ENCODE measurements around the gene DUSP15. TPM values are rescaled to one million over a fixed set of nuclear protein-coding genes. Genes with fewer than 3 reads are reported as not detected.
"Not testable (repeated sequence)": the region's sequence is repeated elsewhere in the genome, so short reads cannot be mapped to it uniquely, and the experiment has no call there.

Gene DUSP15
- total RNA-seq, 1 donor from 2014 or later: 8.4 TPM

GRCh38 chr20:31831211-31831610, 39.1 kb downstream of the DUSP15 start:
- no peak for TF ChIP-seq CTCF (IDR thresholded peaks at IDR 0.05; ENCODE audit: unreplicated experiment)
- no peak for DNase-seq (ENCODE audit: low spot score in 2 of 2, unreplicated experiment in 2 of 2)
- H3K4me1 Mint-ChIP-seq: peaks cover 4% of the 10 kb centered on the region
- no peak overlapping the region for H3K27ac Mint-ChIP-seq
- H3K9me3 Mint-ChIP-seq: no peaks in the 10 kb centered on the region
- H3K4me3 Mint-ChIP-seq: no peak overlapping the region
- H3K36me3 Mint-ChIP-seq: no peaks in the 10 kb centered on the region
- no peaks in the 10 kb centered on the region for H3K27me3 Mint-ChIP-seq (ENCODE audit: low read depth)

- H3K9me3 Mint-ChIP-seq: no peaks in the 10 kb centered on the region
- H3K4me3 Mint-ChIP-seq: no peak overlapping the region
- DNase-seq (ENCODE audit: low spot score in 2 of 2, unreplicated experiment in 2 of 2): no peak
- H3K27me3 Mint-ChIP-seq (ENCODE audit: low read depth): no peaks in the 10 kb centered on the region
- no peak overlapping the region for H3K27ac Mint-ChIP-seq
- H3K36me3 Mint-ChIP-seq: no peaks in the 10 kb centered on the region
- no peak for TF ChIP-seq CTCF (IDR thresholded peaks at IDR 0.05; ENCODE audit: unreplicated experiment)
- H3K4me1 Mint-ChIP-seq: no peaks in the 10 kb centered on the region
Measured at GRCh38 chr20:31830406-31830981, 39.8 kb downstream of the DUSP15 start.

GRCh38 chr20:31829731-31830130, 40.6 kb downstream of the DUSP15 start:
- Mint-ChIP-seq H3K9me3 (no peaks in the 10 kb centered on the region), H3K4me3 (no peak overlapping the region), H3K27ac (no peak overlapping the region), H3K36me3 (no peaks in the 10 kb centered on the region), H3K27me3 (ENCODE audit: low read depth) (no peaks in the 10 kb centered on the region), H3K4me1 (no peaks in the 10 kb centered on the region)
- TF ChIP-seq CTCF (IDR thresholded peaks at IDR 0.05; ENCODE audit: unreplicated experiment): no peak
- no peak for DNase-seq (ENCODE audit: low spot score in 2 of 2, unreplicated experiment in 2 of 2)

GRCh38 chr20:31828016-31828415, 42.3 kb downstream of the DUSP15 start:
- not testable (repeated sequence) for DNase-seq (ENCODE audit: low spot score in 2 of 2, unreplicated experiment in 2 of 2); H3K9me3 Mint-ChIP-seq; H3K27ac Mint-ChIP-seq; H3K4me1 Mint-ChIP-seq; H3K27me3 Mint-ChIP-seq (ENCODE audit: low read depth); H3K36me3 Mint-ChIP-seq; H3K4me3 Mint-ChIP-seq

- Mint-ChIP-seq H3K27ac (no peak overlapping the region), H3K9me3 (no peaks in the 10 kb centered on the region), H3K36me3 (no peaks in the 10 kb centered on the region), H3K4me3 (no peak overlapping the region), H3K4me1 (peaks cover 4% of the 10 kb centered on the region), H3K27me3 (ENCODE audit: low read depth) (no peaks in the 10 kb centered on the region)
- DNase-seq (ENCODE audit: low spot score in 2 of 2, unreplicated experiment in 2 of 2): no peak
- TF ChIP-seq CTCF (IDR thresholded peaks at IDR 0.05; ENCODE audit: unreplicated experiment): no peak
Measured at GRCh38 chr20:31827059-31827458, 43.3 kb downstream of the DUSP15 start.

- TF ChIP-seq CTCF (IDR thresholded peaks at IDR 0.05; ENCODE audit: unreplicated experiment): no peak
- no peak overlapping the region for H3K4me3 Mint-ChIP-seq
- H3K27ac Mint-ChIP-seq: no peak overlapping the region
- H3K27me3 Mint-ChIP-seq (ENCODE audit: low read depth): no peaks in the 10 kb centered on the region
- no peaks in the 10 kb centered on the region for H3K9me3 Mint-ChIP-seq
- peaks cover 6% of the 10 kb centered on the region for H3K4me1 Mint-ChIP-seq
- no peak for DNase-seq (ENCODE audit: low spot score in 2 of 2, unreplicated experiment in 2 of 2)
- no peaks in the 10 kb centered on the region for H3K36me3 Mint-ChIP-seq
Measured at GRCh38 chr20:31826074-31826473, 44.3 kb downstream of the DUSP15 start.

All from mesothelial cell of epicardium (in vitro differentiated cells).